ENCODE results near the gene GNAS-AS1.

GNAS-AS1 gene

GRCh38 chr20:58894652-58895447 is 44.1 kb upstream of the GNAS-AS1 start:
- TF ChIP-seq CTCF (IDR thresholded peaks at IDR 0.05; ENCODE audit: low read depth, low read length) = no peak

GRCh38 chr20:58893355-58894120 is 42.8 kb upstream of the GNAS-AS1 start:
- TF ChIP-seq CTCF (IDR thresholded peaks at IDR 0.05; ENCODE audit: low read depth, low read length) = no peak
- no peak for DNase-seq (ENCODE audit: extremely low read depth, low read depth)

More at GRCh38 chr20:58894652-58895447, 44.1 kb upstream of the GNAS-AS1 start:
- DNase-seq (ENCODE audit: extremely low read depth, low read depth) = no peak

DNA sequence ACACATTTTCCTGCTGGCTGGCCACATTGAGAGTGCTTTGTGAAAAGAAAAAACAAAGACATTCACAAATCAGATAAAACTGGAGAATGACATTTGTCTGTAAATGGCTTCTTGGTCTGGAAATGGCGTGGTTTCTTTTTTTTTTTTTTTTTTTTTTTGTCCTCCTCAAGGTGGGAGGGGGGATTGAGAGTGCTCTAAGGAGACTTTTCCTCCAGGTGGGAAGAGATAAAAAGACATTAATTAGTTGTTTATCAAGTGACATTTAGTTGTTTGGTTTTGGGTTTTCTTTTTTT is 42.2 kb upstream of the GNAS-AS1 start:
- DNase-seq (ENCODE audit: extremely low read depth, low read depth) = no peak
- TF ChIP-seq CTCF (IDR thresholded peaks at IDR 0.05; ENCODE audit: low read depth, low read length) = no peak

DNA sequence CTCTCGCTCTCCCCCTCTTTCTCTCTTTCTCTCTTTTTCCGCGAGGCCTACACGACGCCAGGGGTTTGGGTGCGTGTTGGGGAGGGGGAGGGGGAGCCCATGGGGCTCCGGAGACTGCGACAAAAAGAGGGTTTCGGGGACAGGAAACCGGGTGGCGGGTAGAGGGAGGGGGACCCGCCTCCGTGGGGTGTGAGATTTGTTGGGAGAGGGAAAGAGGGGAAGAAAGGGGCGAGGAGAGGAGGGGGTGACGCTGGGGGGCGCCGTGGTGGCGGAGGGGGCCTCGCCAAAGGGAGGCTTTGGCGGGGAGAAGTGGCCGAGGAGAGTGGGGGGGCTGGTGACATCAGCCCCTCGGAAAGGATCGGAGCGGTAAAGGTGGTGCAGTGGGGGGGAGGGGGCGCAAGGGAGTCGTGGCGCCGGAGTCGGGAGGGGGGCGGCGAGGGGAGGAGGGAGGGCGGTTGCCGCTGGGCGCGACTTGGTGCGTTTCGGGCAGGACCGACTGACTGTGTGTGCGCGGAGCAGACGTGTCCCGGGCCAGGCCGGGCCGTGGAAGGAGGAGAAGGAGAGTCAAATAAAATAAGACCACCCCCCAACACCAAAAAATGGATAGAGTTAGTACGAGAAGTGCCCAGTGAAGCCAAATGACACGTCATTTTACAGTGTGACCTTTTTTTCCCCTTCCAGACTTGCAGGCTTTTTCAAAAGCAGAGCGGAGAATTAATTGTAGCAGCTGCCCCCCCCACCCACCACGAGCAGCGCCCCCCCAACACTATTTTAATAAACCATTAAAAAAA is 41.6 kb upstream of the GNAS-AS1 start:
- TF ChIP-seq CTCF (IDR thresholded peaks at IDR 0.05; ENCODE audit: low read depth, low read length) = peak; percentile 3; the same call in 1 of the 2 replicates
- no peak for DNase-seq (ENCODE audit: extremely low read depth, low read depth)

DNA sequence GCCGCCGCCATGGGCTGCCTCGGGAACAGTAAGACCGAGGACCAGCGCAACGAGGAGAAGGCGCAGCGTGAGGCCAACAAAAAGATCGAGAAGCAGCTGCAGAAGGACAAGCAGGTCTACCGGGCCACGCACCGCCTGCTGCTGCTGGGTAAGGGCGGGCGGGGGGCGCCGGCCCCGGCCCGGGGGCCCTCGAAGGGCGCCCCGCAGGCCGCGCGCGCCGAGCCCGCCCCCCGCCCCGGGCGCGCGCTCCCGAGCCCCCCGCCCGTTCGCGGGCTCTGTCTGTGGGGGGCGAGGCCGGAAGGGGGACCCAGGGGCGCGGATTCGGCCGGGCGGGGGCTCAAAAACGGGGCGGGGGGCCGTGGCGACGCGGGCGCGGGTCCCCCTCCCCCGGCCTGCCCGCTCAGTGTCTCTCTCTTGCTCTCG is 41.0 kb upstream of the GNAS-AS1 start:
- no peak for DNase-seq (ENCODE audit: extremely low read depth, low read depth)
- no peak for TF ChIP-seq CTCF (IDR thresholded peaks at IDR 0.05; ENCODE audit: low read depth, low read length)

GRCh38 chr20:58891086-58891717 is 40.5 kb upstream of the GNAS-AS1 start:
- TF ChIP-seq CTCF (IDR thresholded peaks at IDR 0.05; ENCODE audit: low read depth, low read length) = no peak
- DNase-seq (ENCODE audit: extremely low read depth, low read depth) = peak; percentile 43
